Neutrophil (primary cell): Measurements from ENCODE around the gene MEX3C.

Source experiments
- H3K27ac ChIP-seq: fragments of 200-600 bp; sonication (generic); 2 replicates; pipeline ENCODE4 v1.5.1; 2016; ENCODE audit warnings: mild to moderate bottlenecking, moderate library complexity
- H3K27me3 ChIP-seq: fragments of 200-600 bp; sonication (generic); 2 replicates; pipeline ENCODE4 v1.6.0; 2016; ENCODE audit warnings: mild to moderate bottlenecking
- H3K36me3 ChIP-seq: fragments of 200-600 bp; sonication (generic); 2 replicates; pipeline ENCODE4 v1.5.1; 2017
- H3K4me1 ChIP-seq, 2 experiments: fragments of 200-600 bp in 1 of 2; sonication (generic) in 1 of 2; 1 replicate in 1 of 2; 2 replicates in 1 of 2; pipeline versions ENCODE4 v1.5.1 to v1.6.1; 2013 to 2016; ENCODE audit warnings: low read depth in 1 of 2, low read length in 1 of 2, mild to moderate bottlenecking in 1 of 2, moderate library complexity in 1 of 2; ENCODE audit not compliant: control insufficient read depth in 1 of 2, insufficient read depth in 1 of 2
- H3K4me3 ChIP-seq, 2 experiments: fragments of 200-600 bp in 1 of 2; sonication (generic) in 1 of 2; 1 replicate in 1 of 2; 2 replicates in 1 of 2; pipeline ENCODE4 v1.5.1; 2013 to 2016; ENCODE audit warnings: low read depth in 1 of 2, low read length in 1 of 2, mild to moderate bottlenecking in 1 of 2, moderate library complexity in 1 of 2
- H3K9me3 ChIP-seq: fragments of 200-600 bp; sonication (generic); 2 replicates; pipeline ENCODE4 v1.5.1; 2016
- TF ChIP-seq, protein P1 (sequence below): fragments of 200-600 bp; sonication (generic); IDR thresholded peaks from 2 replicates; pipeline ENCODE4 v1.5.1; 2016; ENCODE audit warnings: antibody characterized with exemption

MEX3C gene

DNA sequence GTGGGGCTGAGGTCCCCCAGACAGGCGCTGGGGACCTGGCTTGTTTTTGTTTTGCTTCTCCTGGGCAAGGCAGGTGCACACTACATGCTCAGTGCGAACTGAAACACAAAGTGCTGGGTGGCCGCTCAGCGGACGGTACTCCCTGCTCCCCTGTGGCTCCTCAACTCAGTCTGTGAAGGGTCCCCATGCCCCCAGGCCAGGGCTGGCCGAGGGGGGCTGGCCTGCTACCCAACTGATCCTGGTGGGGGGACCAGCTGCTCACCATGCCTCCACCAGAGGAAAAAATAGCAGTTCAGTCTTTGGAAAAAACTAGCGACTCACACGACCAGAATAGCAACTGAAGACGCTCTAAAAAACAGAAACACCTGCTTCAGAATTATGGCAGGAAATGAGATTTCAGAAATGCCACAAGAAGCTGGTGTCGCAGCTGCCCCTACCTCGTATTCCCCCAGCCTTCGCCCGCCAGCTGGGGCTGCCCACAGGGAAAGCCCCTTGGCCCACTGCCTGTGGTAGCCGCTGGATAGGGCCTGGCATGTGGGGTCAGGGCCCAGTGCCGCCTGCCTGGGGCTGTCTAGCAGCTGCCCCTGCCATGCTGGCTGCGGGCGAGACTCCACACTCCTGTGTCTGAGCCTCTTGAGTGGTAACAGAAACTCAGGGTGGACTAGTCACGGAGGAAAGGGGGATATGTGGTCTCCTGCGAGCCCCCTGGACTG, 43.7 kb downstream of the MEX3C start:
- TF ChIP-seq, protein P1, sequence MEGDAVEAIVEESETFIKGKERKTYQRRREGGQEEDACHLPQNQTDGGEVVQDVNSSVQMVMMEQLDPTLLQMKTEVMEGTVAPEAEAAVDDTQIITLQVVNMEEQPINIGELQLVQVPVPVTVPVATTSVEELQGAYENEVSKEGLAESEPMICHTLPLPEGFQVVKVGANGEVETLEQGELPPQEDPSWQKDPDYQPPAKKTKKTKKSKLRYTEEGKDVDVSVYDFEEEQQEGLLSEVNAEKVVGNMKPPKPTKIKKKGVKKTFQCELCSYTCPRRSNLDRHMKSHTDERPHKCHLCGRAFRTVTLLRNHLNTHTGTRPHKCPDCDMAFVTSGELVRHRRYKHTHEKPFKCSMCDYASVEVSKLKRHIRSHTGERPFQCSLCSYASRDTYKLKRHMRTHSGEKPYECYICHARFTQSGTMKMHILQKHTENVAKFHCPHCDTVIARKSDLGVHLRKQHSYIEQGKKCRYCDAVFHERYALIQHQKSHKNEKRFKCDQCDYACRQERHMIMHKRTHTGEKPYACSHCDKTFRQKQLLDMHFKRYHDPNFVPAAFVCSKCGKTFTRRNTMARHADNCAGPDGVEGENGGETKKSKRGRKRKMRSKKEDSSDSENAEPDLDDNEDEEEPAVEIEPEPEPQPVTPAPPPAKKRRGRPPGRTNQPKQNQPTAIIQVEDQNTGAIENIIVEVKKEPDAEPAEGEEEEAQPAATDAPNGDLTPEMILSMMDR = no peak
- H3K4me1 ChIP-seq = peaks cover 8 to 15% of the 10 kb centered on the region in 2 experiments
- no peaks in the 10 kb centered on the region for H3K9me3 ChIP-seq
- no peak overlapping the region for H3K27ac ChIP-seq
- peaks cover 21% of the 10 kb centered on the region for H3K27me3 ChIP-seq
- H3K36me3 ChIP-seq = no peaks in the 10 kb centered on the region
- no peak overlapping the region for H3K4me3 ChIP-seq

DNA sequence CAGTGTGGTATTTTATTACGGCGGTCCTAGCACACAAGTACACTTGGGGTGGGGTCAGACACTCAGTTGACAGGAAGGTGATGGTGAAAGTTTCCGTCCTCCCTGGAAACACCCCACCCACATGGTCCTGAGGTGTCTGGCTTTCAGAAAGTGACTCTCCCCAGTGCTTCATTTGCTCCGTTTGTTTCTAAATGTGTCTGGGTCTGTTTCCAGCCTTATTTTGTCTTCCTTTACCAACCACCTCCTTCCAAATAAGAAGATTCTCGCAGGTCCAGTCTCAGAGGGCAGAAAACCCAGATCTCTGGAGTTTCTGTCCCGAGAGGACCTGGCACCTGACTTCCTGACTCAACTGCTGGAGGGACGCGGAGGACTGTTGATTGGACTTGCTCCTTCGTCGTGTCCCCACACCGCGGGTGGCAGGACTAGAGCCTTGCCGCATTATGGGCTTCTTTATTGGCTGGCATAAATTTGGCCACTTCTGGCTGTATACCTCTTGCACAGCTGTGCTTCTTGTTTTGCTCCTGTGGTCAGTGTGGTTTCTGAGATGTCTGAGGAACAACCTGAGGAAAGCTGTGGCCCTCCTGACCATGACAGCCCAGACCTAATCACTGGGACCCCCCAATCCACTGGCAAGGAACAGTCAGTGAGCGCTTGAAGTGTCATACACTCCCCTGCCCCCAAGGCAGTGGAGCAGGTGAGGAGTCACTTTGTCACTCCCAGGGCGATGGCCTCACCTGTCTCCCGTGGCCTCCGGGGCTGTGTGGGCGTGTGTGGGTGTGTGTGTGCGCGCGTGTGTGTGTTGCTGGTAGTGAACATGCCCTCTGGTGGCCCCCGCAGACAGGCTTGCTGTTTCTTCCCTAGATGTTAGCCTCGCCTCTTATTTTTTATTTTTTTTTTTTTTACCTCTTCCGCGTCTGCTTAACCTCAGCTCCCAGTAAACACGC, 45.6 kb downstream of the MEX3C start:
- no peak overlapping the region for H3K27ac ChIP-seq

DNA sequence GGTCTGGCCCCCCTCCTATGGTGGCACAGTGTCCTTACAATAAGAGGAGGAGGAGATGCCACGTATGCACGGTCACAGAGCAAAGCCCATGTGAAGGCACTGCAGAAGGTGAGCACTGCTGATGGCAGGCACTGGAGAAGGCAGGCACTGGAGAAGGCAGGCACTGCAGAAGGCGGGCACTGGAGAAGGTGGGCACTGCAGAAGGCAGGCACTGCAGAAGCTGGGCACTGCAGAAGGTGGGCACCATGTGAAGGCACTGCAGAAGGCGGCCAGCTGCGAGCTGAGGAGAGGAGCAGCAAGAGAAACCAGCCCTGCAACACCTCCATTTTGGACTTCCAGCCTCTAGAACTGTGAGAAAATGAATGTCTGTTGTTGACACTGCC, 46.3 kb downstream of the MEX3C start:
- Histone ChIP-seq H3K9me3 (no peaks in the 10 kb centered on the region), H3K27me3 (peaks cover 21% of the 10 kb centered on the region), H3K4me3 (no peak overlapping the region), H3K36me3 (no peaks in the 10 kb centered on the region), H3K4me1 (peaks cover 8 to 15% of the 10 kb centered on the region in 2 experiments), H3K27ac (no peak overlapping the region)
- TF ChIP-seq, protein P1 = no peak

More for the DNA sequence above, 45.6 kb downstream of the MEX3C start:
- Histone ChIP-seq H3K36me3 (no peaks in the 10 kb centered on the region), H3K9me3 (no peaks in the 10 kb centered on the region), H3K4me1 (peaks cover 8 to 15% of the 10 kb centered on the region in 2 experiments), H3K27me3 (peaks cover 21% of the 10 kb centered on the region), H3K4me3 (no peak overlapping the region)
- TF ChIP-seq, protein P1 = no peak

DNA sequence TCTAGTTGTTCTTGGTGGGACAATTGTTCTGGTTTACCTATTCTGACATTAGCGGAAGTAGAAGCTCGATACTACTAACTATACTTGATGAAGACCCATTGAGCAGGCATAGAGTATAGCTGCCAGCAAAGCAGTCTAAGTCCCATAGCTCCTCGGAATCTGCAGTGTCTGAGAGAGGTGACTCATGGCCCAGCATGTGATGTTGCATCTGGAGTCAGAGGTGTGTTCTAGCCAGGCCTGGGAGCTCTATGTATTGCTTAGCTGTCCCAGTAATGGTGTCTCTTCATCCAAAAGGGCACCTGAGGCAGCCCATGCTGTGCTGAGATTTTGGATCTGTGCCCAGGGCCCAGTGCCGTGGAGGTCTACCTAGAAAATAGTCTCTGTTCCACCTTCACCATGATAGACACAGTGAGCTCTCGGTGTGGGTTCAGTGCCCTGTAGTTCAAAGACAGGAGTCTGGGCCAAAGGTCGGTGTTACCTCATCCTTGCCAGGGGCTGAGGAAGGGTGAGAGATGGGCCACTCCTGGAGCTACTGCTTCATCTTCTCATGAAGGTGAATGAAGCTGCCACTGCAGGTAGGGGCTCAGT, 47.3 kb downstream of the MEX3C start:
- peaks cover 21% of the 10 kb centered on the region for H3K27me3 ChIP-seq
- peaks cover 8 to 15% of the 10 kb centered on the region in 2 experiments for H3K4me1 ChIP-seq
- no peak overlapping the region for H3K4me3 ChIP-seq
- no peaks in the 10 kb centered on the region for H3K36me3 ChIP-seq
- no peak overlapping the region for H3K27ac ChIP-seq
- no peaks in the 10 kb centered on the region for H3K9me3 ChIP-seq
- TF ChIP-seq, protein P1 = no peak

DNA sequence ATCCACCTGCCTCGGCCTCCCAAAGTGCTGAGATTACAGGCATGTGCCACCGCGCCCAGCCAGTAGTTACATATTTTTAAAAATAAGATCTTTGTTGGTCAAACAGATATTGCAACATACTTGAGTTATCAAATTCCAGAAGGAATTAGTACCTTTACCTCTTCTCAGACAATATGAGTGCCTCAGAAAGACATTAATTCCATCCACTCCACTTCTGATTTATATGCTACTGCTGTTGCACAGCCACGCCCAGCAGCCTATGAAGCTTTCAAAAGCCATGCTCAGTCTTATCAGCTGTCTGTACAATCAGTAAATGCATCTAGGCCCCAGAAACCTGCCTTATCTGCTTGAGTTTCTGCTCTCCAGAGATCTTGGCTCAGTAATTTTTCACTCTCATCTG, 47.8 kb downstream of the MEX3C start:
- Histone ChIP-seq H3K27ac (no peak overlapping the region), H3K4me1 (peaks cover 8 to 15% of the 10 kb centered on the region in 2 experiments), H3K9me3 (no peaks in the 10 kb centered on the region), H3K36me3 (no peaks in the 10 kb centered on the region), H3K4me3 (no peak overlapping the region), H3K27me3 (peaks cover 17% of the 10 kb centered on the region)
- TF ChIP-seq, protein P1 = no peak
